ENCODE measurements around the gene GRIK1.

The GRIK1 gene

DNA sequence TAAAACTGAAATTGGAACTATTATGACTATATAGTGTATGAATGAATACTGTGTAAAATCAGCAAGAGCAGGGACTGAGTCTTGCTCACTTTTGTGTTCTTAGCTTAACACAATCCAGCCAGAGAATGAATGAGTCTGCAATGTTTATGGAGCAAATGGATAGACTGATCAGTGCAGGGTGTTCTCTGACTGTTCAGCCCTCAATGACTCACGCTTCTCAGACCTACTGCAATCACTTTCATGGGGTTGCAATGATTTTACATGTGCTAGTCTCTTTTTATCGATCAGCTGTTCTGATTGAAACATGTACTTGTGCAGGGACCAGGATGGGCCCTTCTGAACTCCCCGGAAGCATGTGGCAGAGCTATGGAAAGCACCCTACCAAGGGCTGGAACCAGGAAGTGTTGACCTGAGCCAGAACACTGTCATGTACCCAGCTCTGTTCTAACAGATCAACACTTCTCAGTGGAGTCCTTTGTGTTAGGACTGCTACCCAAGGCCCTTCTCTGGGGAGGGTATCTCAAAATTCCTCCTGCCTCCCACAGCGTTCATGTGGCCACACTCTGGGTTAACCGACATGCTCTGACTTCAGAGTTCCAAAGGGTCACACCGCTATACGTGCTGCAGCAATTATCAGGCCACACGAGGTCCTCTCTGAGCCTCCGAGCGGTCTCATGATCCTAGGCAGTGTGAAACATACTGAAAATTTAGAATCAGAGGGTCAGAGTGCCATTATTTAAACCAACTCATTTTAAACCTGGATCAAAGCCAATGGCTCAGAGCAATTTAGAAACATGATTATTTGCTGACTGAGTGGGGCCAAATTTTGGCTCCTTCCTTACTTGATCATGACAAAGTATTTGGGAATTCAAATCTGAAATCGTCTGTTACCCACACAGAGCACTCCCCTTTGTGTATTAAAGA lies 35.2 kb downstream of the GRIK1 start:
- no peak for FAIRE-seq

DNA sequence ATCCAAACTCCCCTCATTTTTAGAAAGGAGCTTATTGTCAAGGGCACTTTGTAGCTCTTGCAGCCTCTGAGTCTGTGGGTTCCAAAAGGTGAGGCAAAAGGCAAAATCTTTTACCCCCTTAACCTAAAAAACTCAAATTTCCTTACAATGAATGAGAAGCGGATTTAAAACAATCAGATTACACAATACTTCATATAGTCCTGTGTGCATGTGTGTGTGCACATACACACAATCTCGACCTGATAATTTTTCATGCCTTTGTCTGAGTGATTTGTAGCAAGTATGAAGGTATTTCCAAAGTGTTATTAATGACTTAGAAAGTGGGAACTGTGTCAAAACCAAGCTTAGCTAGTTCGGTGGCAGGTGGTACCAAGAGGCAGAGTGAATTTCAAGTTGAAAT lies 42.9 kb downstream of the GRIK1 start:
- no peak for FAIRE-seq

DNA sequence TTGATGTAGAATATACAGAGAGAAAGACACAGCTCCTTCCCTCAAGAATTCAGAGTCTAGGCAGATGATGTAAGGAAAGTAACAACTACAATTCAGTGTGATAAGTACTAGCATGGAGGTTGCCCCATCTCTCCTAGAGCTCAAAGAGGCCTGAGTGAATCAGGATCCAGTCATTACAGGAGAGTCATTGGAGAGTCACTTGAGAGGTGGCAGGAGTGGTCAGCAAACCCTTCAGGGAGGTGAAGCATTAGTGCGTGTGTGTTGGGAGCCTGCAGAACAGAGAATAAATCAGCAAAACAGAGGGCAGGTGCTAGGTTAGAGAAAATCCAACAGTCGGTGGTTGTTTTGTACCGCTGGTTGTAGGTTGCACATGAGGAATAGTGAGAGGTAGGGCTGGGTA lies 46.1 kb downstream of the GRIK1 start:
- FAIRE-seq = no peak

DNA sequence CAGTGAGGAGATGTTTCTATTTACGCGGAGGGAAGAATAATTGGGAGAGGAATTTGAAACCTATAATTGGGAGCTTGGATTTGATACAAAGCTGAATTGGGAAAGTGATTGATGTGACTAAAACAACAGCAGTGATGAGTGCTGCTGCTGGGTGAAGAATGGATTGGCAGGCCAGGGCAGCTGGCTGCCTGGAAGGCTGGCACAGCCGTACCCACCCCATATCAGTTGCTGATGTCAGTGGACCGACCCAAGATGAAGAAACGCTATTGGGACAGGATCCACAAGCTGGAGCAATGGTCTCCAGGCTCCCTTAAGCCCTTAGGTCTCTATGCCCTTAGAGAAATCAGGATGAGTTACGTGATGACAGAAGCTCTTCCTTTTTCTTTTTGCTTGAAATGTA lies 47.4 kb downstream of the GRIK1 start:
- no peak for FAIRE-seq

DNA sequence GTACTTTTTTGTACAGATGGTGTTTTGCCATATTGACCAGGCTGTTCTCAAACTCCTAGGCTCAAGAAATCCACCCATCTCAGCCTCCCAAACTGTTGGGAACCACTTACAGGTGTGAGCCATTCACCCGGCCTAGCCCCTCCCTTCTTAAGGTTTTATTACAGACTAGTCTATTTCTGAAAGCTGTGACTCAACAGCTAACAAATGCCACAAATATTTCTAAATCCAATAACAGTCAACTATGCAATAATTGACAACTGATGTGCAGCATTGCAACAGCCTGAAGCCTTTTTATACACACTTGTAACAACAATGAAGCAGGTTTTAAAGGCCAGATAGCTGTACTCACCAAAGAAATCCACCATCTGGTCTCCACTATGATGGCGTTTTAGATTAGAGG lies 51.4 kb downstream of the GRIK1 start:
- no peak for FAIRE-seq

DNA sequence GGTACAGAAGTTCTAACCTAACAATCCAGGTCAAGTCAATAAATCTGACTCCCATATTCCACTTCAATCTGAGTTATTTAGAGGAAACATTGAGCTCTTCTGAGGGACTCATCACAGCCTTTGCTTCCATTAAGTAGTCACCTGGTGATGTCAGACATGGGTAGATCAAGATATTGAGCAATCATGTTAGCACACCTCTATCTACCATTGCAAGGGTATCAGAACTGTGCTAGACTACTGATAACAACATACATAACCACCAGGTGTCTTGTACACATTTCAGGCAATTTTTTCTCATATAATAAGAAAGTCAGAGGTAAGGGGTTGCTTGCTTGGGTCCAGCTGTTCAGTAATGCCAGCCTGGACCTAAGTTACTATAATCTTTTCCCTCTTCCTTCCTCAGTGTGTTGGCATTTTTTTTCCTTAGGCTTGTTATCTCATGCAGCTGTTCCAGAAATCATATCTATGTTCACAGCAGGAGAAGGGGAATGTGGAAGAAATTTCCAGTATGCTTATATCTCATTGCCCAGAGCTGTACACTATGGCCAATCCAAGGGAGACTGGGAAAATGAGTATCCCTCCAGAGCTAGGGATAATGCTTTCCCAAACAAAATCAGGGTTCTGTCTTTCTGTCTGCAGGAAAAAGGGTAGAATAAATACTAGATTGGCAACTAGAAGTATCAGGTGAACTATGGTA lies 52.3 kb downstream of the GRIK1 start:
- FAIRE-seq = no peak

DNA sequence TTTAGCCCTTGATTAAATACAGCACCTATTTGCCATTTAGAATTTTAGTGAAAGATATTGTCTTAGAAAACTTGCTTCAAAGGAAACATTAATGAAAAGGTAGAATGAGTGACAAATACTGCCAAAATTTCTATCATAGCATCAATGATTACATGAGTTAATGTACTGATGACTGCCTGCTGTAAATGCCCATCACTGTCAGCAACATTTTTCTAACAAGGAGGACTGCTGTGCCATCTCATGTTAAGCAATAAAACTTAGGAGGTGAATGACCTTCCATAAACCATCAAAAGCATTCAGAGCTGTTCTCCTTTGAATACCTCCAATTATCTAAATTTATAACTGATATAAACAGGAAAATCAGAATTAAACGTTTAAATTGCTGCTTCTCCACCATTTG lies 54.3 kb downstream of the GRIK1 start:
- FAIRE-seq = no peak

DNA sequence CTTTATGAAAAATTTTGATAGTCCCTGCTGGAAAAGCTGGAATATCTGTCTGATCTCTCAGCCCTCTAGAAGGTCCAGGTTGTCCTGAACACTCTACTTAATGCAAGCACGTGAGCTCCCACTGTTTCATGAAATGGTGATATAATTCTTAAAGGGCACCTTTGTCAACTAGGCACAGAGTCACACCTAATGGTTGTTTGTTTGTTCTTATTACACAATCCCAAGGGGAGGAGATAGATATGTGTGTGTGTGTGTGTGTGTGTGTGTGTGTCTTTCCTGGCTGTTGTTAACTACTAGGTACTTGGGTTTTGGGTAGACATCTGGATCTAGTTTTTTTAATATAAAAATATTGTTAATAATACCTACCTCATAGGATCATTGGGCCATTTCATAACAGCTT lies 63.9 kb downstream of the GRIK1 start:
- FAIRE-seq = no peak

DNA sequence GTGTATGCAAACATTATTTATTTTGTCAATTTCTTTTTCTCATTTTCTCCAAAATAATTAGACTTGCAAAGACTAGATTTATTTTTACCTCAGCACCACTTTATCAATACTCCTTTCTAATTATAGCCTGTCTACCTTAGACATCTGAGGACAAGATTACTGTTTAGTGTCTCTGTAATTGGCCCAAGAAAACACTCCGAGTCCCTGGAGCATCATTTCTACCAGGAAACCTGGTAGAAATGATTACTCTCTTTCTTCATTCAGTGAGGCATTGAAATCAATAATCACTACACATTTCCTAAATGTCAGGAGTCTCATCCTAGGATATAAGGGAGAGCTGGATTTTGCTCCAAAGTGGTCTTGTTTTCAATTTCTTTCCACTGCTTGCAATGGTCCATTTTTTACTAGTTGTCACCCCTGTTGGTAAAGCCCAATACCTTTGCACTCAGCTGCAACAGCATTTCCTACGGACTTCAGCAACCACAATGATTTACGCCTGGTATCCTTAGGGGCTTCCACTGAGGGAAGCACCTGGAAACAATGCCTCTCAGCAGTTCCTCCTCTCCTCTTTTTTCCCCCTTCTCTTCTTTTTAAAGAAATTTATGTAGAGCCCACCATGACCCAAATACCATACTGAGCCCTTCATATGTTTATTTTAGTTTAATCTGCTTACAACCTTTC lies 64.6 kb downstream of the GRIK1 start:
- FAIRE-seq = no peak

DNA sequence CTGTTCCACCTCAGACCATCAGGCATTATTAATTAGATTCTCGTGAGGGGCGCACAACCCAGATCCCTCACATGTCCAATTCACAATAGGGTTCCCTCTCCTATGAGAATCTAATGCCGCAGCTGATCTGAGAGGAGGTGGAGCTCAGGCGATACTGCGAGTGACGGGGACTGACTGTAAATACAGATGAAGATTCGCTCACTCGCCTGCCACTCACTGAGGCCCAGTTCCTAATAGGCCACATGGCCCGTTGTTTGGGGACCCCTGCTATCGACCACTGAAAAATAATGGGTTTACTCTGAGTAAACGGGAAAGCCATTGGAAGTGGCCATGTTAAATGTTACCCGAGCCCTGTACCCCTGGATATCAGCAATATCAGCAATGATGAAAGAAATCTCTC lies 65.9 kb downstream of the GRIK1 start:
- no peak for FAIRE-seq

DNA sequence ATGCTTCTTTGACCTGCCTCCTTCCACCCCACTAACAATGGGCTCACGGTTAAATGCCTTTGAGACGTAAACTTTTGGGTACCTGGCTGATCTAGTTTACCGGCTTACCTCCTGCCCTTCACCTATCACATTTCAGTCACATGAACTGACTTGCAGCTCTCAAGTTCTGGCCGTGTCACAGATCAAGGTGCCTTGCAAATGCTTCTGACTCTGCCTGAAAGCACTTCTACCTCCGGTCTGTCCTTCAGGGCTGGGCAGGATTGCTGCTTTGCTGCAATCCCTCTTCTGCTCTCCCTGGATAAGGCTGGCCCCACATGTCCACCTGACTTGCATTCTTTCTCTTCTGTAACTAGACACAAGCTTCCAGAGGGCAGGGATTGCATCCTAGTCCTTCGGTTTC lies 69.0 kb downstream of the GRIK1 start:
- no peak for FAIRE-seq

DNA sequence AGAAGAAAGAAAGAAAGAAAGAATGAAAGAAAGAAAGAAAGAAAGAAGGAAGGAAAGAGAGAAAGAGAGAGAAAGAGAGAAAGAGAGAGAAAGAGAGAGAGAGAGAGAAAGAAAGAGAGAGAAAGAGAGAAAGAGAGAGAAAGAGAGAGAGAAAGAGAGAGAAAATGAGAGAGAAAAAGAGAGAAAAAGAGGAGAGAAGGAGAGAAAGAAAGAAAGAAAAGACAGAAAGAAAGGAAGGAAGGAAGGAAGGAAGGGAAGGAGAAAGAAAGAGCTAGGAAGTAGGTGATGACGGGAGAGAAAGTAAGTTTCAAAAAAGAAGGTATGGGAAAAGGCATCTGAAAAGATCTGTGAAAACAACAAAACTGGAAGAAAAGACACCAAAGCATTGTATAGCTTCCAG lies 72.0 kb downstream of the GRIK1 start:
- FAIRE-seq = no peak

DNA sequence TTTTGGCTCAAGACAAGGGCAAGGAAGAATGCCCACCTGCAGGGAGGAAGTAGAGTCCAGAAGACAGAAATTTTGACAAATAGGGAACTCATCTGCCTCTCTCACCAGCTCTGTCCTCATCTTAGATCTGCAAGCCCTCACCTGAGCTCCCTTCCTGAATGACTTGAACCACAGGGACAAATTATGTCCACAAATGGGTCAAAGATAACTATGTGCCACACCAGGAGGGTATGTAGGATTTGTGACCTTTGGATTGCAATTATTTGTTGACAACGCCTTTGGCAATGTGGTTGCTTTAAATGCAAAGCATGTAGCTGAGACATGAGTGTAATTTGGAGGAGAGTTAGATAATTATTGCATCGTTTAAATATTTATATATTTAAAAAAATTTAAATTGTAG lies 79.5 kb downstream of the GRIK1 start:
- no peak for FAIRE-seq

DNA sequence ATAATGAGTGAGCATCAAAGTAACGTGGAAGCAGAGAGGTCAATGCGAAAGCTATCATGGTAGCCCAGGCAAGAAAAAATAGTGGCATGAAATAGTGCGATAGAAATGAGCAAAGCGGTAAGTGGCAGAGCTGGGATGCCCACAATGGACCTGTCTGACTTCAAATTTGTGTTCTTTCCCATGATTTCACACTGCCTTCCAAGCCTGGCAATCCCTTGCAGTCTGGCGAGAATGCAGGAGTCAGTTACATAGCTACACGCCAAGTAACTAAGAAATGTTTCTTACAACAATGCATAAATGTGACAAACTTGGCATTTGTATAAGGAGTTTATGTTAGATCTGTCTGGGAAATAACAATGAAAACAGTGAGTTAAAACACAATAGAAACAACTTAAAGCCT lies 82.6 kb downstream of the GRIK1 start:
- no peak for FAIRE-seq

DNA sequence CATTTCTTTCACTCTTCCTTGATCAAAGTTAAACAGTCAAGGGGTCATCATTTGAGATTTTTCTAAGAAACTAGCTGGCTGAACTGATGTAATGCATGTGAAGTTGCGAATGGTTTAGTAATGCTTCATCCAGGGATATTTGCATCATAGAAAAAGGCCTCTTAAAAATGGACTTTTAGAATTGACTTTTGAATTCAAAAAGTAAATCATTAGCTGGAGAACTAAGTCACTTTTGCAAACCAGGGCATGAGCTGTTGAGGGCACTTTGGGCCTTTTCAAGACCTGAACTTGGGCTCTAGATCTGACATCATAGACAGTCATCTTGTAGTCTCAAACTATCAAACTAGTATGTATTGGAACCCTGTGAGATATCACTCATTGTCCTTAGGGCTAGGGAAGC lies 85.0 kb downstream of the GRIK1 start:
- FAIRE-seq = no peak

DNA sequence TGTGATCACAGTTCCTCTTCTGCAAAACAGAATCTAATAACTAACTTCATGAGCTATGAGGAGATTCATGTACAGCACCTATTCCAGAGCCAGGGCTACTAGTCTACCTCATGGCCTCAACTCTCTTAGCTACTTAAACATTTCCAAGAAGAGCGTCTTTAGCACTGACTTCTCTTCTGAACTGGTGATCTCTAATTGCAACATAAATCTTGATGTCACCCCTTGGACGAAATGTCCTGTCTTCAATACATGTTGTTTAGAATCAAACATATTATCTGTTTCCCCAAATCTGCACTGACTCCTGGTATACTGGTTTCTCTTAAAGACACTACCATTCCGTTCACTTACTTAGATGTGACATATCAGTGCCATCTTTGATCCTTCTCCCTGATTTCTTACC lies 88.2 kb downstream of the GRIK1 start:
- no peak for FAIRE-seq

DNA sequence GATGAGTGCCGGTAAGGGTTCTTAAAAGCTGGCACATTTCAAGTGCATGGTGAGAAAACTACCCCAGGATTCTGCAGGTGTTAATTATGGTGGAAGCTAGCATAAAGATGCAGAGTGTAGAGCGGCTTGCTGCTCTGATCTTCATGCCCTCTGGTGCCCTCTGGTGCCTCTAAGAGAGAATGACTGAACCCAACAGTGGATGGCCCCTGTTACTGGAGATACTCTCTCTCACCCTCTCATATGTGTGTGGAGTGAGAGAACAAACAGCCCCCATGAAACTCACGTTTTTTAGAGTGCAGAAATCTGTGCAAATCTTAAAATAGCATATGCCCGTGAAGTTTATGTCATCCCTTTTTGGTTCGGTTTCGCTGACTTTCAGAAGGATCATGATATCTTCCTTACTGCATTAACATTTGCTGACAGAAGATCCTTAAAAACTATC lies 90.0 kb downstream of the GRIK1 start:
- no peak for FAIRE-seq

DNA sequence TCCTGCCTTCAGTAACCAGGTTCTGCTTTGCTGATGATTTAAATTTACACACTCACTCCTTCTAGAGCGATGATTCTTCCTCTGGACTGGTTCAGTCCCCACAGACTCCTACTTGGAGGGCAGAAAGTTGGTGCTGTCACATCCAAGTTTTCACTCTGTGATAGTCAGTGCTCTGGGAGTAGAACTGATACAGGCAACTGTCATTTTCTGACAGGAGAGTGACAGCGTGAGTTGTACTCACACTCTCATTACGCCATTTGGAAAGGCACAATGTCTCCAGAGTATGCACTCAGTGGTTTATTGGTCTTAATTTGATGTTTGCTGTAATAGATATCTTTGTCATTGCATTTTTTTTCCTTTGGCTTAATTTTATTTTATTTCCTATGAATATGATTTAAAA lies 96.0 kb downstream of the GRIK1 start:
- no peak for FAIRE-seq

DNA sequence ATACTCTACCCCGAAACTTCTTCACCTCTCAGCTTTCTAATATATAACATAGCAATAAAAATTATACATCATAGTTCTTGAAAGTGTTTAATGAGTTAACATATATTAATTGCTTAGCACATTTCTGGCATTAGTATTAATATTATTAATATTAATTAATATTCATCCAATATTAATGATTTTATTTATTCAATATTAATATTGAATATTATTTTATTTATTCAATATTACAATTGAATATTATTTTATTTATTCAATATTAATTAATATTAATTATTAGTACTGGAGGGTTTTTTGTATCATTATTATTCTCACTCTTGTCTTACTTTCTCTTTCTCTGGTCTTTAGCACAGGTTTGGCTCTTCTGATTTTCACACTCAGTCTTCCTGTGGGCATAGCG lies 105.2 kb downstream of the GRIK1 start:
- FAIRE-seq = peak; percentile 84

DNA sequence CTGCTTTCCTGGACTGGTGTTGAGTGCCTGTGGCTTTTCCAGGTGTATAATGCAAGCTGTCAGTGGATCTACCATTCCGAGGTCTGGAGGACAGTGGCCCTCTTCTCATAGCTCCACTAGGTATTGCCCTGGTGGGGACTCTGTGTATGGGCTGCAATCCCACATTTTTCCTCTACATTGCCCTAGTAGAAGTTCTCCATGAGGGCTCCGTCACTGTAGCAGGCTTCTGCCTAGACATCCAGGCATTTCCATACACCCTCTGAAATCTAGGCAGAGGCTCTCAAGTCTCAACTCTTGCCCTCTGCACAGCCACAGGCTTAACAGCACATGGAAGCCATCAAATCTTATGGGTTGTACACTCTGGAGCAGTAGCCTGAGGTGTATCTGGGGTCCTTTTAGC lies 107.6 kb downstream of the GRIK1 start:
- FAIRE-seq = no peak

DNA sequence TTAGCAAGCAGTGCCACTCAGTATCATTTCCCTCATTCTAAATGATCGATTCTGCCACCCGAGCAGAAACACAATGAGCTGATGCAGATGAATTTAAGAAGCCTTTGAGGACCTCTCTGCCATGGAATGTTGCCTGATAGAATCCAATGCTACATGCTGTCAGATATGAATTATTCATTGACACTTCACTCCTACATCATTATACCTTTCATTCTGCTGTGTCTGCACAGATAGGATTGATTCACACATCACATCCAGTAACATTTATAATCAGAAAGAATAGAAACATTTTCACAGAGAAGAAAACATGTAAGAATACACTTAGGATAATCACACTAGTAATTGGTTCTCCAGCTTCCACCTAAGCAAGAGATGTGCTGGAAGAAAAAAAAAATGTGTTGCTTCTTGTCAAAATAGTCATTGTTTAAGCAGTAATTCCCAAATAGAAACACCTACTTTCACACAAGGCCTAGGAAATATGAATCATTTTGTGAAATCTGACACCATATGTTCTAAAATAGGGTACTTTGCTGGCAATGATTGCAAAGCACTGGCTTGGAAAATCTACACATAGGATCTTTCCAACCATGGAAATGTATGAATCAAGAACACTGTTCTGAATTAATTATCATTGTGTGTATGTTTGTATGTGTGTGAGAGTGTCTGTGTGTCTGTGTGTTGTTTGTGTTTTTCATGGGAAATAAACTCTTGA lies 110.1 kb downstream of the GRIK1 start:
- no peak for FAIRE-seq

DNA sequence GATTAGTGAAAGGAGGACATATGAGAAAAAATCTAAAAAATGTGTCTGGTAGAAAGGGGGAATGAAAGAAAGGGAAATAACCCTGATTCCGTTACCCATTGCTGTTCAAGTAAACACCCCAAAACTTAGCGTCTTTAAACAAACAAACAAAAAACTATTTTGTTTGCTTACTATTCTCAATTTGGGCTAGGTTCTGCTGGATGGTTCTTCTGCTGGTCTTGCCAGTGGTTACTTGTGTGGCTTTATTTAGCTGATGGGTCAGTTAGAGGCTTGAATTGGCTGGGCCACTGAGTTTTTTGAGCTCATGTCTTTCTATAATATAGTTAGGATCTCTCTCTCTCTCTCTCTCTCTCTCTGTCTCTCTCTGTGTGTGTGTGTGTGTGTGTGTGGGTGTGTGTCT lies 112.1 kb downstream of the GRIK1 start:
- no peak for FAIRE-seq

DNA sequence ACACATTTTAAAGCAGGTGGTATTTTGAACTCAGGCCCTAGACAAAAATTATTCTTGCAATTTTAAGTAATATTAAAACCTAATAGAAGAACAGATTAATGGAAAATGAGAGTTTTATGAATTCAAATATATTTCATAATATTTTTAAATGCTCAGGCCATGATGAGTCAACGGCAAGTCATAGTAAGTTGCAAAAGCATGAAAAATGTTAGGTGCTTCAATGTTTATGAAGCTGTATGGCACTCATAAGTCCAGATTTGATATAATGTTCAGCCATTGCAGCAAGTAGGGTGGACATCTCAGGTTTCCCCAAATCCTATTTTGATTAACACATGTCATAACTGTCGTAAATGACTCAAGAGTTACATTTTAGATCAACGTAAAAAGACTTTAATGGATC lies 112.6 kb downstream of the GRIK1 start:
- no peak for FAIRE-seq
